Measurements from ENCODE around the gene ATG9A.
A peak's percentile ranks its signal among the peaks of the same experiment; 100 is the strongest.
"Not testable (repeated sequence)": the region's sequence is repeated elsewhere in the genome, so short reads cannot be mapped to it uniquely, and the experiment has no call there.

ATG9A gene

GRCh38 chr2:219229305-219230058 is at the start of gene ATG9A, which contains the start of gene ANKZF1:
TSS of gene ATG9A (minus strand) at chr2:219229636. CDS start at chr2:219228024, 1,612 bp downstream.
TSS of gene ANKZF1 (plus strand) at chr2:219229806. CDS start at chr2:219230258, 452 bp downstream.
- peak; percentile 64 to 83 for DNase-seq

GRCh38 chr2:219278655-219279150 is 49.3 kb upstream of the ATG9A start:
- DNase-seq, result no peak

- peak; percentile 3 to 20 for DNase-seq
These were observed 48.5 kb upstream of the ATG9A start for GRCh38 chr2:219277703-219278654.

GRCh38 chr2:219274361-219274921 is 45.0 kb upstream of the ATG9A start:
- no peak for DNase-seq

- no peak for DNase-seq
These were observed 44.5 kb upstream of the ATG9A start for GRCh38 chr2:219273937-219274336.

- DNase-seq, result no peak
These were observed 43.6 kb upstream of the ATG9A start for GRCh38 chr2:219272995-219273394.

- no peak for DNase-seq
These were observed 42.9 kb upstream of the ATG9A start for GRCh38 chr2:219272356-219272755.

- DNase-seq, result no peak
These were observed 41.6 kb upstream of the ATG9A start for GRCh38 chr2:219271021-219271420.

GRCh38 chr2:219270055-219270372 is 40.6 kb upstream of the ATG9A start:
- DNase-seq, result no peak

- DNase-seq, result peak; percentile 3 to 14
These were observed 40.1 kb upstream of the ATG9A start for GRCh38 chr2:219269362-219270054.

GRCh38 chr2:219268294-219268693 is 38.9 kb upstream of the ATG9A start:
- DNase-seq, result no peak

GRCh38 chr2:219266886-219267285 is 37.5 kb upstream of the ATG9A start:
- no peak for DNase-seq

GRCh38 chr2:219266232-219266631 is 36.8 kb upstream of the ATG9A start:
- DNase-seq, result no peak

GRCh38 chr2:219261024-219261855 is 31.8 kb upstream of the ATG9A start:
- DNase-seq, result no peak

GRCh38 chr2:219258942-219259341 is 29.5 kb upstream of the ATG9A start:
- DNase-seq, result not testable (repeated sequence)

GRCh38 chr2:219254590-219255201 is 25.3 kb upstream of the ATG9A start:
- no peak for DNase-seq

- peak; percentile 29 to 46 for DNase-seq
These were observed 24.5 kb upstream of the ATG9A start, which contains the start of gene TUBA4A for GRCh38 chr2:219253753-219254589. TSS of gene TUBA4A (minus strand) at chr2:219253918. CDS start at chr2:219253858, 60 bp downstream.

- no peak for DNase-seq
These were observed 23.7 kb upstream of the ATG9A start, which contains the start of gene TUBA4B for GRCh38 chr2:219252900-219253752. TSS of gene TUBA4B (plus strand) at chr2:219253243. CDS start at chr2:219253408, 165 bp downstream.

GRCh38 chr2:219252570-219252899 is 23.1 kb upstream of the ATG9A start:
- no peak for DNase-seq
